ENCODE measurements around the gene CAND2.

The CAND2 gene

DNA sequence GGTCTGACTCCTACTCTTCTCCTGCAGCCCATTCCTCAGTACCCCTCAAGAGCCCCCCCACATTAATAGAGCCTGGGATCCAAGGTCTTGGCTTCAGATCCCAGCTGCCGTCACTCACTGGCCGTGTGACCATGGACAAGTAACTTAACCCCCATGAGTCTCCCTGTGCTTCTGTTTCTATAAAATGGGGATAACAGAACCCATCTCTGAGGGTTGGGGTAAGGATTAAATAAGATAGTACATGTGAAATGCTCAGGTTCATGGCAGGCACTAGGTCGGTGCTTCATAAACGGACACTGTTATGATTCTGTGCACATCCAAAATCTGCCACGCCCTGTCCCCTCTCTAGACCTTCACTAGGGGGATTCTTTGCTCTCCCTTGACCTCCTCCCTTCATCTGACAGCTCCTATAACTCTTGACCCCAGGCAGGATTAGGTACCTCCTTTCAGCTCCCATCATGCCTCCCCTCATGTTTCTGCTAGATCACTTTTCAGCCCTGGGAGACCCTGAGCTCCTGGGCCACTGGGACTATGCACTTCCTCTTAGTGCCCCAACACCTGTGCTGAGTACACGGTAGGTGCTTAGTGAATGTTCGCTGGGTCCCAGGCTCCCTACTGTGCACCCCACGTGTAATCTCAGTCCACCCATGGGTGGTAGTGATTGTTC, 1.5 kb downstream of the CAND2 start:
- peak in 1 of 42 donors; percentile 36 for DNase-seq
- intact Hi-C loops (cut with DNase I): no loop called here

DNA sequence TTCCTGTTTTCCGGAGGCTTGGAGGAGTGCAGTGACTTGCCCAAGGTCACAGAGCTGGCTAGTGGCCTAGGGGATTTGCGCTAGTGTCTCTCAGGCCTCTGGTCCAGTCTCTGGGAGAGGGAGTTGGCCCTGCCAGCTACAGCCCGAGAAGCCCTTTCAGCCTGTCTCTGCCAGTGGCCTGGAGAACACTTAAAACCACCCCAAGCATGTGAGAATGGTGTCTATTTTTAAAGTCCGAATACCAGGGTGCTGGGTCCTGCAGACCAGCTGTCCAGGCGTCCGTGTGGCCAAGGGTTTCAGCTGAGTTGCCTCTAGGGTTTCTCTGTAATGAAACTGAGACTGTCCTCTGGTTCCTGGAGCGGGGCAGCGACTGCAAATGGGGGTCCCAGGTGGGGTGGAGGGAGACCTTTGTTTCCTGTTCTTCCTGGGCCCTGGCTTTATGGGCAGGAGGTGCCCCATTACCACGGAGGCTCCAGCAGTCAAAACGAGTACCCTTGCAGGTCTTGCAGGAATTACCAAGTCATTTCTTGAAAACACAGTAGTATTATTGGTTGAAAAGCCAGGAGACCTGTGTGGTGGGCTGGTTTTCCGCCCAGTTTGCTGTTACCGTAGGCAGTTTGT, 2.2 kb downstream of the CAND2 start:
- intact Hi-C loops (cut with DNase I): no loop called here
- no peak for DNase-seq

DNA sequence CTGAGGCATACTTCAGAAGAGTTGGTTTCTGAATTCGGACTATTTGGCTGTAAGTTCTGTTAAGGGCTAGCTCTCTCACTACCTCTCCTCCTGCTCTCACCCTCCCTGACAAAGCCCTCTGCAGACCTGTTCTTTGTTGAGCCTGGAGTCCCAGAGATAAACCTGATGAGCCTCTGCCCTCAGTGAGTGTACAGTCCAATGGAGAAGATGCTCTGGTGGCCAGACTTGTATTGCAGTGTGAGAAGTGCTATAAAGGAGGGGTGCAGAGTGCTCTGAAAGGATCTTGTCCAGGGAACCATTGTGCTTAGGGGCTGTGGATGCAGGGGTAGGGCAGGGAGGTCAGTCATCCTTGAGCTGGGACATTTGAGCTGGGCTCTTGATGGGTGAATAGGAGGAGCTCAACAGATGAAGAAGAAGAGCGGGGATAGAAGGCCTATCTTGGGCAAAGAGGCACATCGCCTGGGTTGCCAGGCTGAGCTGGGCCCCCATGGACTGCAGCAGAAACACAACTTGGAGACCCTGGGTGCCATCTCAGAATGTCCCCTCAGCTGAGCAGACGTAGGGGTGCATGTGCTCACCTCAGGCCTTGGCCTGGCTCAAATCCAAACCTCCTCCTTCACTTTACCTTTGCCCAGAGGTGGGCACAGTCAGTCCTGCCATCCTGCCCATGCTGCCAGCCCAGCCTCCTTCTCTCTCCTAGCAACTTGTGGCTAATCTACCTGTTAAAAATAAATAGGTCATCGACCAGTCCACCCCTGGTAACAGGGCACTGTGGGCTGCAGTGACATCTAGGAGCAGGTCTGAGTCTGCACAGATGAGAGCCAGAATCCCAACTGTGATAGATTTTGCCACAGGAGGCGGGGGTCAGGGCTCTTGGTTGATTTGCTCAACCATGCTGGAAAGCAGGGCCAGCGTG, 3.3 kb downstream of the CAND2 start:
- intact Hi-C loops (cut with DNase I): no loop called here
- no peak for DNase-seq

DNA sequence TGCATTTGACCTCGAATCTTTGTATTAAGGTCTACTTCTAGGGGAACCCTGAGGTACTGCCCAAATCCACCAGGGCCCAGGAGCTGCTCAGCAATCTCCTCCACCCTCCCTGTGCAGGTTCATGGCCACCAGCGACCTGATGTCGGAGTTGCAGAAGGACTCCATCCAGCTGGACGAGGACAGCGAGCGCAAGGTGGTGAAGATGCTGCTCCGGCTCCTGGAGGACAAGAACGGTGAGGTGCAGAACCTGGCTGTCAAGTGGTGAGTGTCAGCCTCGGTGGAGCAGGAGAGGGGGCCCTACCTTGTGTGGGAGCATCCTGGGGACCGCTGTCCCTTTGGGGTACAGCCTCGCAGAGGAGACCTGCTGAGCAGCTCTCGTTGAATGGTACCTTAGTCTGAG, 6.9 kb downstream of the CAND2 start:
- intact Hi-C loops (cut with DNase I): no loop called here
- DNase-seq: no peak

DNA sequence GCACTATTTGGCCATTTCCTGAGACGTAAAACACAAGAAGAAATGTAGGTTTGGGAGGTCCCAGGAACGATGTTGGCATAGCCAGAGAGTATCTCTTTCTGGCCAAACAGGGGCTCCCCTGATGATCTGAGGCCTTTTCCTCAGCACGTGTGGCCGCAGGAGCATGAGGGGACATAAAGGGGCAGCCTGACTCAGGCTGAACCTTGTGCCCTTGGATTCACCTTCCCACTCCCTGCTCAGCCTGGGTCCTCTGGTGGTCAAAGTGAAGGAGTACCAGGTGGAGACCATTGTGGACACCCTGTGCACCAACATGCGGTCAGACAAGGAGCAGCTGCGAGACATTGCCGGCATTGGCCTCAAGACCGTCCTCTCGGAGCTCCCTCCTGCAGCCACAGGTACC, 10.6 kb downstream of the CAND2 start:
- no peak for DNase-seq
- intact Hi-C loops (cut with DNase I): no loop called here

DNA sequence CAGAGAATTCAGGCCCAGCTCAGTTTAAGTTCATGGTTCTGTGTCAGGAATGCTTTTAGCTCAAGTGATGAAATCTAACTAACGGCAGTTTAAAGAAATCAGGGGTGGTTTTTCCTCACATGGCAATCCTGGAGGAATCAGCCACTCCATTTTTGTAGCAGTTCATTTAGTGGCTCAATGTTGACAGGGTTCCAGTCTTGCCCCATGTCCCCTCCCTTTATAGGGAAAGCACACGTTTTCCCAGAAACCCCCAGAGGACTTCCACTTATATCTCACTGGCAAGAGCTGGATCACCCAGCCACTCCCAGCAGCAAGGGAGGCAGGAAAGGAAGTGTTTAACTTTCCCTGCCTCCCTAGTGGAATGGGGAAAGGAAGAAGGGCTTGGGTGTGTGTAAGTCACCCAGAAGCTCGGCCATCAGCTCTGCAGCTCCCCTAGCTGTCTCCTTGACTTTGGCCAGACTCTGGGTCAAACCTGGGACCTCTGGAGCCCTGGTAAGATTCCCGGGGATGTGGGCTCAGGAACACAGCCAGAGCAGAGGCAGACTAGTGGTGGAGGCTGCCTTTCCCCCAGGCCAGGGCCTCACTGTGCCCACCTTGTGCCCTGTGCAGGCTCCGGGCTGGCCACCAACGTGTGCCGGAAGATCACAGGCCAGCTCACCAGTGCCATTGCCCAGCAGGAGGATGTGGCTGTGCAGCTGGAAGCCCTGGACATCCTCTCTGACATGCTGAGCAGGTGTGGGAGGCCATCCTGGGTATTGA, 11.3 kb downstream of the CAND2 start:
- no peak for DNase-seq
- intact Hi-C loops (cut with DNase I): no loop called here

DNA sequence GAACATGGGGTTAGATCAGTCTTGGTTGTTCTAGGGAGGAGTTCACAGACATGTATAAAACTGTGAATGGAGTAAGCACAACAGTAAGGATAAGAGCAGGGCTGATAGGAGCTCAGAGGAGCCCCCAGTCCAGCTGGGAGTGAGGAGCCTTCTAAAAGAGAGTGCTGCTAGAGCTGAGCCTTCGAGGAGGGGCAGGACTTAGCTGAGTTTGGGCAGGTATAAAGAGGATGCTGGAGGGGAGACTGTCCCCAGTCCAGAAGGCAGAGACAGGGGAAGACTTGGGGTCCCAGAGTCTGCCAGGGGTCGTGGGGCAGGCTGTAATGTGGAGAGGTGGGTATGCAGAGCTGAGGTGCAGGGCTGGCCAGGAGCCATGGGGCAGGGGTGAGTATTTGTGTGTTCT, 12.1 kb downstream of the CAND2 start:
- DNase-seq: no peak
- intact Hi-C loops (cut with DNase I): no loop called here

DNA sequence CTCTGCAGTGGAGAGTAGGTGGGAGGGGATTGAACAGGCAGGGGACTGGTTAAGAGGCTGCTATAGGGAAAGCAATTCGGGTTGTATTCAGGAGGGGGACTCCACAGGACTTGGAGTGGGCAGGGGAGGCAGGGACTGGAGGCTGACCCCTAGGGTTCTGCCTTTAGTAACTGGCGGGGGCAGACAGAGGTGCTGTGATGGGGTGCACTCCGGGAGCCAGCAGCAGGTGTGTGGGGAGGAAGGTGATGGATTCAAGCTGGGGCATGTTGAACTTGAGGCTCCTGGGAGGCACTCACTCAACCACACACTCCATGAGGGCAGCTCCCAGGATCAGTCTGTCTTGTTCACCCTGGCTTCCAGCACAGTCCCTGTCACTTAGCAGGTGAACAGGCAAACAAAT, 12.5 kb downstream of the CAND2 start:
- no peak for DNase-seq
- intact Hi-C loops (cut with DNase I): no loop called here

DNA sequence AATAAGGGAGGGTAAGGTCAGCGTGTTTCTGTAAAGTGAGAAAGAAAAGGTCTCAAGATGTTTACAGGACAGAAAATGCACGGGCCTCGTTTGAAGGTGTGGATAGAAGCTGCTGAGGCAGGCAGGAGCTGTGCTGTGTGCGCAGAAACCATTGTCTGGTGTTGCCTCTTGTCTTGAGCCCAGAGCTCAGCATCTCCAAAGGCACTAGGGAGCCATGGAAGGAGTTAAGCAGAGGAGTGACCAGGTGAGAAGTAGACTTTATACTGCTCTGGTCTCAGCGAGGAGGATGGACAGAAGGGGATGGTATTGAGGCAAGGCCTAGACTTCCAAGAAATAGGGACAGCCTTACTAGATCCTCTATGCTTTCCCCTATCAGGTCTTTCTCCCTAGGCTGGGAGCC, 13.0 kb downstream of the CAND2 start:
- intact Hi-C loops (cut with DNase I): no loop called here
- DNase-seq: no peak

DNA sequence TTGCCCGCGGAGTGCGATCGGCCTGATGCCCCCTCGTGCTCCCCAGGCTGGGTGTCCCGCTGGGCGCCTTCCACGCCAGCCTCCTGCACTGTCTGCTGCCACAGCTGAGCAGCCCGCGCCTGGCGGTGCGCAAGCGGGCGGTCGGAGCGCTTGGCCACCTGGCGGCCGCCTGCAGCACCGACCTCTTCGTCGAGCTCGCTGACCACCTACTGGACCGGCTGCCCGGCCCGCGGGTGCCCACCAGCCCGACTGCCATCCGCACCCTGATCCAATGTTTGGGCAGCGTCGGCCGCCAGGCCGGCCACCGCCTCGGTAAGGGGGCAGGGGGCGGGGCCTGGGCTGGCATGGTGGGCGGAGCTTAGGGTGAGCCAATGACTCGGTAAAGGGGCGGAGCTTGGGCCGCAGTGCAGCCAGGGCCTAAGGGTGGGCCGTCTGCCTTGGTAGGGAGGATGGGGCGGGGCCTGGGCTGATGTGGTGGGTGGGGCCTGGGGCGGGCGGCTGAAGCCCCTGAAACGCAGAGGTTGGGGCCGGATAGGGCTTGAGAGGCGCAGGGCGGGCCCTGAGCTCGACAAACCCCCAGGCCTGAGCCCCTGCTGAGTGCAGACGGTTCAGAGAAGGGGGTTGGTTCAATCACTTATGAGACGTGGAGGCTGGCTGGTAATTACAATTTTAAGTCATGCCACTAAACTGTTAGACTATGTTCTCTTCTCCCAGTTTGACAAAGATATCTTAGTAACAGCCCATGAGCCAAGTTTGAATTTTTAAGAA, 13.7 kb downstream of the CAND2 start:
- intact Hi-C loops (cut with DNase I): no loop called here
- DNase-seq: peak; percentile 91 to 99 (median 96)

DNA sequence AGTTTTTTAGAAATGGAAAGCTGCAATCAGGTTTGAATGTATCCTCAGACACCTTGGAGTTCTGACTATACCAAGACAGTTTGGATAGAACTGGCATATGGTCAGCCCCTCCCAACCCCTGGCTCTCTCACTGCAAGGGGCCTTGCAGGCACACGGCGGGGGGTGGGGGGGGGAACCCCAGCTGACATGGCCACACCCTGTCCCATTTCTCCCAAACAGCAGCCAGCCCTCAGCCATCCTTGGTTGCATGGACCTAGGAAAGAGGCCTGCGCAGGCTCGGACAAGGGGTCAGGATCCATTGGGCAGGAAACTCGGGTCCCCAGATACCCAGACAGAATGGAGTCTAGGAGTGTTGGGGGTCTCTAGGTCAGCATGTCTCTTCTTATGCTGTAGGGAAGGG, 14.5 kb downstream of the CAND2 start:
- intact Hi-C loops (cut with DNase I): no loop called here
- DNase-seq: no peak

DNA sequence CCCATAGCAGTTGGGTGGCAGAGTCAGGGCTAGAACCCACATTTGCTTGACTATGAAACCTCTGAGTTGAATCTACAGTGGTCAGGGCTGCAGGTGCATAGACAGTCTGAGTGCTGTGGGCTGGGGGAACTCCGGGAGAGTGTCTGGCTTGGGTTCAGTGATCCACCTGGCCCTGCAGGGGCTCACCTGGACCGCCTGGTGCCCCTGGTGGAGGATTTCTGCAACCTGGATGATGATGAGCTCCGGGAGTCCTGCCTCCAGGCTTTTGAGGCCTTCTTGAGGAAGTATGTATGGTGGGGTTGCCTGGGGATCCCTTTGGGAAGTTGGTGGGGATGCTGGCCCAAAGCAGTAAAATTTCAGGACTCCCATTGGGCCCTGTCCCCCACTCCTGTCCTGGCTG, 16.3 kb downstream of the CAND2 start:
- no peak for DNase-seq
- intact Hi-C loops (cut with DNase I): no loop called here

DNA sequence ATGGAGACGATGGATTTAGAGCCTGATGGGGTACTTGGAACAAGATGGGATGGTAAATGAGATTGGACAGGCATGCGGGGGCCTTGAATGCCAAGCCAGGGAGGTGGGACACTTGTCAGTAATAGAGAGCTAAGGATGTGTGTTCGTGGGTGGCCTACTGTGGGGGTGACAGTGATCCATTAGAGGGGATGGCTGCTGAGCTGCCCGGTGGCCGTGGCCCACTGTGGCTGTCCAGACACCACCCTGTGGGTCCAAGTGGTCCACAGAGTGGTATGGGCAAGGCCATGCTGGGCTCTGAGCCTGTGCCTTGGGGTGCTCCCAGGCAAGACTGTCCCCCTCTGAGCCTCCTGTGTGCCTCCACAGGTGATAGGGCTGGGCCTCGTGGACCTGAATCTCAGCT, 17.5 kb downstream of the CAND2 start:
- no peak for DNase-seq
- intact Hi-C loops (cut with DNase I): no loop called here

DNA sequence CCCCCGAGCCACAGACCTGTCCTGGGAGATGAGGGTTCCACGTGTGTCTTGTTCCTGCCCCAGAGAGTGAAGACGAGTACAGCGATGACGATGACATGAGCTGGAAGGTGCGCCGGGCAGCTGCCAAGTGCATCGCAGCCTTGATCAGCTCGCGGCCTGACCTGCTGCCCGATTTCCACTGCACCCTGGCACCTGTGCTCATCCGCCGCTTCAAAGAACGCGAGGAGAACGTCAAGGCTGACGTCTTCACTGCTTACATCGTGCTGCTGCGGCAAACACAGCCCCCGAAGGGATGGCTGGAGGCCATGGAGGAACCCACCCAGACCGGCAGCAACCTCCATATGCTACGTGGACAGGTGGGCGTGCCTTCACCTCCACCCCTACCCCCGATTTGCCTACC, 18.6 kb downstream of the CAND2 start:
- no peak for DNase-seq
- intact Hi-C loops (cut with DNase I): no loop called here

DNA sequence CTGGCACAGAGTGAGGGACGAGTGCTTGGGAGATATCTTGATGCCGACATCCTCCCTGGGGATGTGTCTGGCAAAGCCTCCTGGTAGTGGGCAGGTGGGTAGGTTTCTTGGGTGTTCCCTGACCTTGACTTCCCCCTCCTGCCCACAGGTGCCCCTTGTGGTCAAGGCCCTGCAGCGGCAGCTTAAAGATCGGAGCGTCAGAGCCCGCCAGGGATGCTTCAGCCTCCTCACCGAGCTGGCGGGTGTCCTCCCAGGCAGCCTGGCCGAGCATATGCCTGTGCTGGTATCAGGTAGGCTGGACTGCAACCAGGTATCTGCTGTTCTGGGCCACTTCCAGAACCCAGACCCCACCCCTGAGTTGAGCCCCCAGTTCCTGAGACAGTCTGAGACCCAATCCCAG, 19.2 kb downstream of the CAND2 start:
- DNase-seq: no peak
- intact Hi-C loops (cut with DNase I): no loop called here

DNA sequence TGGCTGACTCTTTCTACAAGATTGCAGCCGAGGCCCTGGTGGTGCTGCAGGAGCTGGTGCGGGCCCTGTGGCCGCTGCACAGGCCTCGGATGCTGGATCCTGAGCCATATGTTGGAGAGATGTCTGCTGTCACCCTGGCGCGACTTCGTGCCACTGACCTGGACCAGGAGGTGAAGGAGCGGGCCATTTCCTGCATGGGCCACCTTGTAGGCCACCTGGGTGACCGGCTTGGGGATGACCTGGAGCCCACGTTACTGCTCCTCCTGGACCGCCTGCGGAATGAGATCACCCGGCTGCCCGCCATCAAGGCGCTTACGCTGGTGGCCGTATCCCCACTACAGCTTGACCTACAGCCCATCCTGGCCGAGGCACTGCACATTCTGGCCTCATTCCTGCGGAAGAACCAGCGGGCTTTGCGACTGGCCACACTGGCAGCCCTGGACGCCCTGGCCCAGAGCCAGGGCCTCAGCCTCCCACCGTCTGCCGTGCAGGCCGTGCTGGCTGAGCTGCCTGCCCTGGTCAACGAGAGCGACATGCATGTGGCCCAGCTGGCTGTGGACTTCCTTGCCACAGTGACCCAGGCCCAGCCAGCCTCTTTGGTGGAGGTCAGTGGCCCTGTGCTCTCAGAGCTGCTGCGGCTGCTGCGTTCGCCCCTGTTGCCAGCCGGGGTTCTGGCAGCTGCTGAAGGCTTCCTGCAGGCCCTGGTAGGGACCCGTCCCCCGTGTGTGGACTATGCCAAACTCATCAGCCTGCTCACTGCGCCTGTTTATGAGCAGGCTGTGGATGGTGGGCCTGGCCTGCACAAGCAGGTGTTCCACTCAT, 20.3 kb downstream of the CAND2 start:
- intact Hi-C loops (cut with DNase I): no loop called here
- no peak for DNase-seq

DNA sequence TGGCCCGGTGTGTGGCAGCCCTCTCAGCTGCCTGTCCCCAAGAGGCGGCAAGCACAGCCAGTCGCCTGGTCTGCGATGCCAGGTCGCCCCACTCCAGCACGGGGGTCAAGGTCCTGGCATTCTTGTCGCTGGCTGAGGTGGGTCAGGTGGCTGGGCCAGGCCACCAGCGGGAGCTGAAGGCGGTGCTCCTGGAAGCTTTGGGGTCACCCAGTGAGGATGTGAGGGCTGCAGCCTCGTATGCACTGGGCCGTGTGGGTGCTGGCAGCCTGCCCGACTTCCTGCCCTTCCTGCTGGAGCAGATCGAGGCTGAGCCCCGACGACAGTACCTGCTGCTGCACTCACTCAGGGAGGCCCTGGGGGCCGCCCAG, 20.8 kb downstream of the CAND2 start:
- intact Hi-C loops (cut with DNase I): no loop called here
- no peak for DNase-seq

DNA sequence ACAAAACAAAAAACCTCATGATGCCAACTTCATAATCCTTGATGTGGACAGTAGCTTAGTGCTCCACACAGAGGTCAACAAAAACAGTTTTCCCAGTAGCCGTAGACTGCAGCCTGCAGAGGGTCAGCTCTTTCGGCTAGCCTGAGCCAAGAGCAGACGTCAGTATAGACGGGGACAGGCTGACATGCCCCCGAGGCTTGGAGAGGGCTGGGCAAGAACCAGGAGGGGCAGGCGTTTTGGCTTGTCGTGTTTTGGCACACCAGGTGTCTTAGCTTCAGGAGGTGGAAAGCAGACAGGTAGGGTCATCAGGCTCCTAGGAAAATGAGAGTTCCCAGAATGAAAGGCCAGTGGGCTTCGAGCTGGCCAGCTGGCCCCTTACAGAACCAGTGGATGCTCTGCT, 21.8 kb downstream of the CAND2 start:
- DNase-seq: no peak
- intact Hi-C loops (cut with DNase I): no loop called here

Measured in head of caudate nucleus (tissue), 42 donors.